ENCODE results near the gene TAF5L.
"Not testable (repeated sequence)": the region's sequence is repeated elsewhere in the genome, so short reads cannot be mapped to it uniquely, and the experiment has no call there.

TAF5L gene

DNA sequence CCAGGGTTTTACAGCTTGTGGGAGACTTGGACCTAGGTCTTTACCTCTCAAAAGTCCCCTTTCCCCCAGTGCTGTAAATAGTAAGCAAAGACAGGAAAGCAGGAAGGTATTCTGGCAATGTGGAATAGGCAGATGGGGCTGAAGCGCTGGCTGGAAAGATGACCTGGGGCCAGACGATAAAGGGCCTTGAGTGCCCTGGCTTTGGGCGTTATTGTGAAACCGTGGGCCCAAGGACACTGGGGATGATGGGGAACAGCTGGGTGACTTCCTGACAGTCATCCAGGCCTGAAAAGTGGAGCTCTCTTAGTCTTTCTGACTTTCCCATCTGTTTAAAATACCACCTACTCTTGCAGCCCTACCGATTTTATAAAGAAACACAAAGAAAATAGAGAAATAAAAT lies 16.5 kb upstream of the TAF5L start:
- no peak for DNase-seq (ENCODE audit: low read depth)

DNA sequence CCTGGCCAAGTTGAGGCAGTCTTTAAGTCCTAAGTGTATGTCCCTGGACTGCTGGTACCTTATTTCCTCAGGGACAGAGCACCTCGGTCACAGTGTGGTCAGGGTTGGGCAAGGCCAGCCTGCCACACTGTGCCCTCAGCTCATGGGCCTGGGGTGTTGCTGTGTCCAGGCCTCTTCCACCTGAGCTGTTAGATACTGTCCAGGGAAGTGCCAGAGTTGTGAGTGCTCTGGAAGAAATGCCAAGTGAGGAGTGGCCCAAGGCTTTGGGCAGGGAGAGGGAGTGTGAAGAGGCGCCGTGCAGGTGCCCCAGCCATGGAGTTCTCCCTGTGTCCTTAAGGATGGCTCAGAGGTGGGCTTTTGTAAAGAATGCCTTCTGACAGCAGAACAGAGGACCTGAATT lies 15.4 kb upstream of the TAF5L start:
- DNase-seq (ENCODE audit: low read depth) = no peak

DNA sequence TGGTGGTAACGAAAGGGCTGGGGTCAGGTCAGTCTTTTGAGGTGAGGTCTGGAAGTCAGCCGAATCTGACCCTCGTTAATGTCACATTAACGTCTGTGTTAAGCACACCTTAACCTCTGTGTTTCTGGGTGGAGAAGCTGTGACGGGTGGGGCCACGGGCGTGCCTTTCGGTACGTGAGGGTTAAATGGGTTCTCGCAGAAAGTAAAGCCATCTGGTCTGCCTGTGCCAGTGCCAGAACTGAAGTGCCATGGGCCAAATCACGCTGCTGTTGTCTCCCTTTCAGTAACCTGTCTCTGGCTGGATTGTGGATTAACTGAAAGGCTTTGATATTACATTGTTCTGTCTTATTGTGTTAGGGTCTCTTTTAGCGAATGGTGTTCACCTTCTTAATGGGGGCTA lies 14.5 kb upstream of the TAF5L start:
- no peak for DNase-seq (ENCODE audit: low read depth)

DNA sequence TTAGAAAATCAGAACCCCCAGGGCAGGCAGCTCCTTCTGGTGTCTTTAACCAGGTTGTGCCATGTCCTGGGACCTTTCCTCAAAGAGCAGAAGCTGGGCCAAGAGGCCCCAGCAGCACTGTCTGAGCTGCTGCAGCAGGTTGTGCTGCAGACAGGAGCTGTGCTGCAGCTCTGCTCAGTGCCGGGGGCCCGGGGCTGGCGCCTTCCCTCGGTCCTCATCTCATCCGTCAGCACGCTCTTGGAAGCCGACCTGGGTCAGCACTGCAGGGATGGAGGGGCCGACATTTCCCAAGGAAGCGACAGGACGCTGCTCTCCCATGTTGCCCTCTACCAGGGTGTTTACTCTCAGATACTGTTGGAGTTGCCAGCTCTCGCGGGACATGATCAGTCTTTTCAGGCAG lies 11.8 kb upstream of the TAF5L start:
- DNase-seq (ENCODE audit: low read depth) = no peak

DNA sequence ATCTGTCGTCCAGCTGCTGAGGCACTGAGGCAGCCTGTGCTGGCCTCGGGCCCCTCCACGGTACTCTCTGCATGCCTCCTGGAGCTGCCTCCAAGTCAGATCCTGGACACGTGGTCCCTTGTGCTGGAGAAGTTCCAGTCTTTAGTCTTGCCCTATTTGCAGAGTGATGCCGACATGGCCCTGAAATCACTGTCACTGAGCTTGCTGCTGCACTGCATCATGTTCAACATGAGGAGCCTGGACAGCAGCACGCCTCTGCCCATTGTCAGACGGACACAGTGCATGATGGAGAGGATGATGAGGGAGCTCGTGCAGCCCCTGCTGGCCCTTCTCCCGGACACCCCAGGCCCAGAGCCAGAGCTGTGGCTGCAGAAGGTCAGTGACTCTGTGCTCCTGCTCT lies 10.1 kb upstream of the TAF5L start:
- no peak for DNase-seq (ENCODE audit: low read depth)

DNA sequence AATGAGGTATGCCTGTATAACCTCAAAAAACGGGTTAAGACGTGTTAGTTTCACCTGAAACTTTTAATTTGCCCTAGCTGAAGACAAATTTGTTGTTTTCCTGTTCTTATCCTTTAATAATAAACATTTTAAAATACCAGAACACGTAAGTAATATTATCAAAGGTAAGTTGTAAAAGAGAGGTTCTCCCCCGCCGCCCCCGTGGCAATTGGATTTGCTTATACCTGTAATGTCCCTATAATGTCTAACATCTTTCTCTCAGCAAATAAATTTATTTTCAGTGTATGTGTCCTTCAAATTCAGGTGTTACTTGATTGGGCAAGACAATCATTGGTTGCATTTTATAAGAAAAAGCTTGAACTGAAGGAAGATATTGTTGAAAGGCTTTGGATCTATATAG lies 6.0 kb upstream of the TAF5L start:
- DNase-seq (ENCODE audit: low read depth) = no peak

DNA sequence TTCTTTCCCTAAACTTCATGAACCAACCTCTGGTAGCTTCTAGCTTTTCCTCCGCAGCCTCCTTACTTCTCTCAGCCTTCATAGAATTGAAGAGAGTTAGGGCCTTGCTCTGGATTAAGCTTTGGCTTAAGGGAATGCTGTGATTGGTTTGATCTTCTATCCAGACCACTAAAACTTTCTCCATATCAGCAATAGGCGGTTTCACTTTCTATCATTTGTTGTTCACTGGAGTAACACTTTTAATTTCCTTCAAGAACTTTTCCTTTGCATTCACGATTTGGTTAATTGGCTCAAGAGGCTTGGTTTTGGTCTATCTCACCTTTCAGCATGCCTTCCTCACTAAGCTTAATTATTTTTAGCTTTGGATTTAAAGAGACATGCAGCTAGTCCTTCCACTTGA lies 5.2 kb upstream of the TAF5L start:
- DNase-seq (ENCODE audit: low read depth) = no peak

DNA sequence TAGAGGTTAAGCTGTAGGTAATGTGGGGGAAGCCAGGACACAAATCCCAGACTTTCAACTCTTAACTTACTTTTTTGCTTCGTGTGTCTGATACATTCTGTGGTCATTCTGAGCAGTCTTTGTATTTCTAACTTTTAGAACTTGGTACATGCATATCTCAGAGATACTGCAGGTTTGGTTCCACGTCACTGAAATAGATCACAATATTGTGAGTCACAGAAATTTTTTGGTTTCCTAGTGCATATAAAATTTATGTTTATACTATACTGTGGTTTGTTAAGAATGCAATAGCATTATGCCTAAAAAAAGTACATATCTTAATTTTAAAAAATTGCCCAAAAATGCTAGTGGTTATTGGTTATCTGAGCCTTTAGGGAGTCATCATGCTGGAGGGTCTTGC lies 3.3 kb upstream of the TAF5L start:
- DNase-seq (ENCODE audit: low read depth) = no peak

DNA sequence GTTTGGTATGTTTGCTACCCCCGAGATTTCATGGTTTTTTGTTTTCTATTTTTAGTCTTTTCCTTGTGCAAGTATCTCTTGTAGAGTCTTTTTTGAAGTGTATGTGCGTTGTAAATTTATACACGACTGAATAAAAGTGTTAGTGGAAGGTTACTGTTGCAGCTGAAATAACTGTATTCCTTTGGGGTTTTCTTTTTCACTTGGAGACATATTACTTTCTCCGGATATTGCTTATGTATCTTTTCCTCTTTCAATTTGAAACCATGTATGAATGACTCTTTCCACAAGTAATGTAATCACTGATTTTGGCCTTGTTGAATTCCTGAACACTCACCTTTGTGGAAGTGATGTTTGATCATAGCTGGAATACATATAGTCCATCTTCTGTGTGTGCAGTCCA lies 1.1 kb upstream of the TAF5L start:
- no peak for DNase-seq (ENCODE audit: low read depth)

DNA sequence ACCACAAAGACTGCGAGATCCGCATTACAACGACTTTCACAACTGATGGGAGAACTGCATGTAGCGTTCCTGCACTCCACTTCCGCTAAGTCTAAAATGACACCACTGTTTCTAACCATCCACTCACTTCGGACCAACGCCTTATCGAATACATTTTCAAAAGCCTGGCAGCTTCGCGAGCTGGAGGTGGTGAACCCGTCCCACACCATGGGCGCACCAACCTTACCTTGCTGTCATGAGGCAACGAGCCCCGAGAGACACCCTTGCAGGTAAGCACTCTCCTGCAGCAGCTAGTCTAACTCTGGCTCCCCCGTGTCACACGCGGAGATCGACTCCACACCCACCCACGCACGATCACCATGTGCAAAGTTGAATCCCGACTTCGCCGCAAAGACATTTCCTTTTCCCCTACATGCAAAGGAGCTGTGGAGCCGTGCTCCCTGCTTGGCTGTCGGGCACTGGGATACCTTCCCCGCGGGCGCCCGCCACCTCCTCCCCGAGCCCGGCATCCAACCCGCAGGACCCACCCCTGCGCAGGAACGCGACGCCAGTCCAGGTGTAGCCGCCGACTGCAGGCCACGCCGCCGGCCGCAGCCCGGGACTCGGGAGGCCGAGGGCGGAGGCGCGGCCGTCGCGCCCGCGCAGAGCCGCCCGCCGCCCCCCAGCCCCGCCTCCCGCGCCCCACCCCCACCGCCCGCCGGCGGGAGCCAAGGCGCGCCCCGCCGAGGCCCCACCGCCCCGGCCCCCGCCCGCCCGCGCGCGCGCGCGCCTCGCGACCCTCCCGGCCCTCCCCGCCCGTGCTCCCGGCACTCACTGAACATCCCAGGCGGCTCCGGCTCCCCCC lies 629 bp downstream of the TAF5L start:
- DNase-seq (ENCODE audit: low read depth) = peak; percentile 14

DNA sequence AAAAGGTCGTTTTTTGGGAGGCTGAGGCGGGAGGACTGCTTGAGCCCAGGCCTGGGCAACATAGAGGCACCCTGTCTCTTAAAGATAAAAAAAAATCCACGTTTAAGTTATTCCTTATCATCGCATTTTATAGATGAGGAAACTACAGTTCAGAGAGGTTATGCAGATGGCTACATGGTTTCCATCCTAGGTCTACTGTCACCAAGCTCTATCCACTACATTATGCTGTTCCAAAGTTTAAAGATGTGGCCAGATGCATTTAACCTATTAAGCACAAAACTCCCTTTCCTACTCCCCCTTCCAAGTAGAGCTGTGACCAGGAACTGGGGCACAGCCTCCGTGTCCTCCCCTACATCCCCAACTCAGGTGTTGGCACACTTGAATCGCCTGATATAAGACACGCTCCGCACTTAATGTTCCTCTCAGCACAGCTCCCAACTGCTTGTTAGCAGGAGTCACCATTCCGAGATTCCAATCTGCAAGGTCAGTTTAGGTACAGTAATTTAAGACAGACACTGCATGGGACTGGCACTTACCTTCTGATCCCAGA lies 1.3 kb downstream of the TAF5L start:
- no peak for DNase-seq (ENCODE audit: low read depth)

DNA sequence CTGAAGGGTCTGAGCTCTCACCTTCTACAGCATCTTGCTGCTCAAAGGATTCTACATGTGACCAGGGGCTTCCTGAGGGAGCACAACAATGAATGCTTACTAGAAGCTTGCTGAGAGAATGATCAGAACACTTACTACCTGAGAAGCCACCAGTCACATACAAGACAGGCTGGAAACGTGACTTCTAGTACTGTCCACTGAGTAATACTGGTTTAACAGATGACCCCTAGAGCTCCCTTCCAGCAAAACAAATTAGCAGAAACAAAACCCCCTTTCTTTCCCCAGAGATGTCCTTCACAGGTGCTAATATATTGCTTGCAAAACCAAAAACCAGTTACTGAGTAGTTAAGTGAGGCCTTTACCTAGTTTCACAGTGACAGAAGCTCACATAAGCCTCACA lies 2.1 kb downstream of the TAF5L start:
- DNase-seq (ENCODE audit: low read depth) = no peak

DNA sequence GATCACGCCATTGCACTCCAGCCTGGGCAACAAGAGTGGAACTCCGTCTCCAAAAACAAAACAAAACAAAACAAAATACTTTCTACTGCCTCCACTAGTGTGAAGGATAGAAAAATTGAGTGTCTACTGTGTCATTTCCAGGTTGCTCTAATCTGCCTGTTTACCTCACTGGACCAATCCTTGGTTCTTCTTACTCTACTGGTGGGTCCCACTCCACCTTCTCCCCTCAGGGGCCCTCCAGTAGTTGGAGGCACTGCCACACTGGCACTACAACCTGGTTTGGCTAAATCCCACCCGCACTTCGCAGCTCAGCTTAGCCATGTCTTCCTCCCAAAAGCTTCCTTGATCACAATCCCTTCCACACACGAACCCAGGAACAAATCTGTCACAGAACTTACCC lies 2.7 kb downstream of the TAF5L start:
- DNase-seq (ENCODE audit: low read depth) = no peak

DNA sequence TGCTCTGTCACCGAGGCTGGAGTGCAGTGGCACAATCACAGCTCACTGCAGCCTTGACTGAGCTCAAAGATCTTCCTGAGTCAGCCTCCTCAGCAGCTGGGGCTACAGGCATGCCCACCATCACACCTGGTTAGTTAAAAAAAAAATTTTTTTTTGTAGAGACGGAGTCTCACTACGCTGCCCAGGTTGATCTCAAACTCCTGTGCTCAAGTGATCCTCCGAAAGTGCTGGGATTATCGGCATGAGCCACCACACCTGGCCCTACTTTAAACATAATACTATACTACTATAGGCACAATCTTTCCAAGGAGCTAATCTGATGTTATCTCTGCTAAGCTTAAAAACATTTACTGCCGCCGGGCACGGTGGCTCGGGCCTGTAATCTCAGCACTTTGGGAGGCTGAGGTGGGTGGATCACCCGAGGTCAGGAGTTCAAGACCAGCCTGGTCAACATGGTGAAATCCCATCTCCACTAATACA lies 3.2 kb downstream of the TAF5L start:
- DNase-seq (ENCODE audit: low read depth) = not testable (repeated sequence)

DNA sequence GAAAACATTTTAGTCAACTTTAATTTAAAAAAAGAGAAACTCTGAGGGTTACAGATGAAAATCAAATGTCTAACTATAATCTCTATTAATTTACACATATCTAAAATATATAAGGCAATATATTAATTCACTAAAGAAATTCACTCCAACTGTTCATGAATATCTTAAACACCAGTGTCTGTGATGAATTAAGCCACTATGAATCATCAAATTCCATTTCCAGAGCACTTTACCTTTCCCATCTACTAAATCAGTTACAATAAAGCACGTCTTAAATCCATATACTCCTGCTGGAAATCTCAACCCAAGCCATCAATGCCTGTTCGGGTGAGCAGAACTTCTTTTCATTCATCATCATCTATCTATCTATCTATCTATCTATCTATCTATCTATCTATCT lies 4.3 kb downstream of the TAF5L start:
- DNase-seq (ENCODE audit: low read depth) = no peak

DNA sequence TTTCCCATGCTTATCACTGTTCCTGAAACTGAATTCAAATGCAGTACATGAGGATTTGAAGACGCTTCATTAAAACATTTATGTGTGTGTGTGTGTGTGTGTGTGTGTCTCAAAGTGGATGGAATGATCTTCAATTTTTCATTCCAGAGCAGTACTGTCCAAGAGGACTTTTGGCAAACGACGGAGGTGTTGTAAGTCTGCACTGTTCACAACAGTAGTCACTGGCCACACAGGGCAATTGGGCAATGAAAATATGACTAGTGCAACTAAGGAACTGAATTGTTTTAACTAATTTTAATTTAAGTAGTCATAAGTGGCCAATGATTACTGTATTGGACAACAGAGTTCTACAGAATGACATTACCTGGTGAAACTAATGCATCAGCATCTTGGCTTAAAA lies 5.0 kb downstream of the TAF5L start:
- DNase-seq (ENCODE audit: low read depth) = no peak

DNA sequence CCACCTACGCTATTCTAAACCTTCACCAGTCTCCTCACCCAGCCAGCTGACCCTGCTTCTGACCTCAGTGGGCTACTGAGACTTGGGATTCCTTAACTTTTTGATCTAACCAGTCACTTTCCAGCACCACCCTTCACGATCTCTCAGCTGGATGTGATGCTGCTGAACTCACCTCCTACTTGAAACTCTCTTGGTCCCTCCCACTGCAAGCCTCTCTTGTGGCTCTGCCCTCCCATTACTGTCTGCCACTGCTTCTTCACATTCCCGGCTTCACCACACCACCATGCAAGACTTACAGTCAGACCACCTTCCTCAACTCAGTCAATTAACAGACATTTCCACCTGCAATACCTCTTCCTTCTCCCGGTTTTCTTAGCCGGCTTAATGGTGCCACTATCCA lies 6.3 kb downstream of the TAF5L start:
- no peak for DNase-seq (ENCODE audit: low read depth)

DNA sequence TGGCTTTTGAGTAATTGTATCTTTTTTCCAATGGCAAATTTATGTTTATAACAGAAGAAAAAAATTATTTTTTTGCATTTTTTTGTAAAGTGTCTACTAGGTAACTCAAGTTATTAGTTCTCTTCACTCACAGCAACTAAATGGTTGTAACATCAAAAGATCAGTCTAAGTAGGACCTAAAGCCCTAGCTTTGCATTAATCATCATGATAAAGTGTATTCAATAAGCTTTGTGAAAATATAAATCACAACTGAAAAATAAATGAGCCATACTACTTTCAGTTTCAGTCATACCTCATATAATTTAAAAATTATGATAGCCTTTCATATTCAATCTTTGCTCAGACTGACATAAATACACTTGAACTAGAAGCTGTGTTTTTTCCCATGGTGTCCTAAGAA lies 6.9 kb downstream of the TAF5L start:
- DNase-seq (ENCODE audit: low read depth) = no peak

DNA sequence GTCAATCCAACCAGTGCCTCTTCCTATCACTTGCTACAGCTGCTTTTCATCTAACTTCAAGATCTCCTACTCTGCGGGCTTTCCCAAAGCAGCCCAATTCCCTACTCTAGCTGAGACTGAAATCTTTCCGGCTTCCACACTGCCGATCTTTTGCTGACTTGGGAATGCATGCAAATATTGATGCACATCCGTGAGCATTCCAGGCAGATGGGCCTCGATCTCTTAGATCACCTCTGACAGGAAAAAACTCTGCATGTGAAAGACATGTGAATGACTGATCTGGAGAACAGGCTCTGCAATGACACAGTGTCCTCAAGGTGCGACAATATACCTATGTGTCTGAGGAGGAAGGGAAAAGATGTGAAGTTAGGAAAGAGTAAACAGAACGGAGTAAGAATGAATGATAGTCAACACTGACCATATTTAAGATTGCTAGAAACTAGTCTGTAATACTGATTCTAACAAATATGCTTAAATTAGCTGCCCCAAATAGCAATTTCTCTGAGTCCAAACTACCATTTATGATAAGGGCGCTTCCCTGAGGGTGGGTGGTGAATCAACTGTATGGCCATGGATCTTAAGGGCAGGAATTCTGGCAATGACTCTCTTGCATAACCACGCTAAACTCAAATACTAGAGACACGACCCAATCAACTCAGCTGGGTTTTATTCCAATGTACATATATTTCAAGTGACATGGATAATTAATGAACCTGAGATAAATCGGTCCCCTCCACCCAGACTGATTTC lies 8.4 kb downstream of the TAF5L start:
- no peak for DNase-seq (ENCODE audit: low read depth)

DNA sequence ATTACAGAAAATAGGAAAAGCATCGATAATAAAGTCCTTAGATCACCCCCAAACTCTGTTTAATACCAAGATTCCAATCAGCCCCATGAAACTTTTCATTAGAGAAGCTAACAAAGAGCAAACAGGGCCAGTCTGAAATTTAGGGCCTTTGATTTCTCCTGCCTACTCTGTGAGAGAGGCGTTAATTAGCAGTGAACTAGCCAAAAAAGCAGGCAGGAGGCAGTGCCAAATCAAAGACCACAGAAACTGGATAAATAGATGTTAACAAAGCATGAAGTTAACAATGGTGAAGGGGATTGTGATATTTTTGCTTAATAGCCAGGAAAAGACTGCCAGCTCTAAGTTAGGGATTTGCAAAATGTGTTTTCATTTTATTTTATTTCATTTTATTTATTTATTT lies 11.2 kb downstream of the TAF5L start:
- DNase-seq (ENCODE audit: low read depth) = no peak

DNA sequence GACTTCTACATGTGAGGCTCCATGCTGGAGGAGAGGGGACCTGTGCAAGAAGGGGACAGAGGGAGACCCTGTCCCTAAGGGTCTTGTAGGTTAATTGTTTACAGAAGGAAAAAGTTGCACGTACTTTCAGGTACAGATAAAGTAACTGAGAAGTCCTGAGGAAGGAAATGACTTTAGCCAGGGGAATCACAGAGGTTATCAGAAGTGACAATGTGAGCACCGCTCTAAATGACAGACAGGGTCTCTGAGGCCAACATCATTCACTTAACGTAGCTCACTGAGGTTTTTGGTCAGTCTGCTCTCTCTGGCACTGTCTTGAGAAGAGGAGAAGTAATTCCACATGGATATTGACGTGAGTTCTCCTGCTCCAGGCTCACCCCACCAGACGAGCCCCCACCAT lies 12.0 kb downstream of the TAF5L start:
- DNase-seq (ENCODE audit: low read depth) = no peak

DNA sequence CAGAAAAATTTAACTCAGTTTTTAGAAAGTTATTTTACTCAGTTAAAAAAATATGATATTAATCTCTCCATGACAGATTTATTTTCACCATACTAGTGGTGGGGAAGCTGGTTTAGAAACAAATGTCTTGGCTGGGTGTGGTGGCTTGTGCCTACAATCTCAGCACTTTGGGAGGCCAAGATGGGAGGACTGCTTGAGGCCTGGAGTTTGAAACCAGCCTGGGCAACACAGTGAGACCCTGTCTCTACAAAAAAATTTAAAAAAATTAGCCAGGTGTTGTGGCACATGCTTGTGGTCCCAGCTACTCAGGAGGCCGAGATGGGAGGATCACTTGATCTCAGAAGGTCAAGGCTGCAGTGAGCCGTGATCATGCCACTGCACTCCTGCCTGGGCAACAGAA lies 17.3 kb downstream of the TAF5L start:
- DNase-seq (ENCODE audit: low read depth) = no peak

DNA sequence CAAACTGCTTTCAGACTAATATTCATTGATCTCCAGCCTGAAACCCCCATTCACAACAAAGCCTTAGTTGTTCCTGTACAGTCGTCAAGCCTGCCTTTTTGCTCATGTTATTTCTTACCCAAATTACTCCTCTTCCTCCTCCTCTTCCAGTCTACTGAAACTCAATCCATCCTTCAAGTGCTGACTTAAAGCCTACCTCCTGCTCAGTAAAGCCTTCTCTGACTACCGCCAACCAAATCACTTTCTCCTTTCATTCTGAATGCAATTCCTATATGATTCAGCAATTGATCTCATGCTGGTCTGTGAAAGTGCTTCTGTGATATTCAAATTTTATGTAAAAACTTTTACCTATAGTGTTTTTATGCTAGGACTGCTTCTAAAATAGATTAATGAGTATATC lies 18.6 kb downstream of the TAF5L start:
- no peak for DNase-seq (ENCODE audit: low read depth)

Data from activated T-helper 1 cell treated with Interleukin-2 at 50 U/mL for 16 hours (primary cell).